Measurements from ENCODE around the gene MYOM3.

The MYOM3 gene

DNA sequence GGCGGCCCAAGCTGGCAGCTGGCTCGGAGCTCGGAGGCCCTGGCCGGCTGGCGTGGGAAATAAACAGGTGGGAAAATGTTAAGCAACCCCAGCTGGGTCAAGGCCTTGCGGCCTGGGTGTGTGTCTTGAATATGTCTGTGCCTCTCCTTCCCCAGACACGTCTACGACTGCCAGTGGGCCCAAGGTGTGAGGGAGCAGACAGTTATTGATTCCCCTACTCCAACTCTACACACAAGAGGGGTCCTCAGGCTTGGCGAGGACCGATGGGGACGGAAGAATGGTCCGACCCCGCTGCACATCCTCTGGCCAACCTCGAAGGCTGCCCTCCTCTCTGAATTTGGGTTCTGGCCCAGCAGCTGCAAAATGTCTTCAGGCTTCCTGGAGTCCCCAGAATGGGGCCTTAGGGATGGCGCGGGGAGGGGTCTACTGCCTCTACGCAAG, 28.8 kb upstream of the MYOM3 start:
- H3K9me2 ChIP-seq (replicated peaks; ENCODE audit: control insufficient read depth, low read length), result no peaks in the 10 kb centered on the region

DNA sequence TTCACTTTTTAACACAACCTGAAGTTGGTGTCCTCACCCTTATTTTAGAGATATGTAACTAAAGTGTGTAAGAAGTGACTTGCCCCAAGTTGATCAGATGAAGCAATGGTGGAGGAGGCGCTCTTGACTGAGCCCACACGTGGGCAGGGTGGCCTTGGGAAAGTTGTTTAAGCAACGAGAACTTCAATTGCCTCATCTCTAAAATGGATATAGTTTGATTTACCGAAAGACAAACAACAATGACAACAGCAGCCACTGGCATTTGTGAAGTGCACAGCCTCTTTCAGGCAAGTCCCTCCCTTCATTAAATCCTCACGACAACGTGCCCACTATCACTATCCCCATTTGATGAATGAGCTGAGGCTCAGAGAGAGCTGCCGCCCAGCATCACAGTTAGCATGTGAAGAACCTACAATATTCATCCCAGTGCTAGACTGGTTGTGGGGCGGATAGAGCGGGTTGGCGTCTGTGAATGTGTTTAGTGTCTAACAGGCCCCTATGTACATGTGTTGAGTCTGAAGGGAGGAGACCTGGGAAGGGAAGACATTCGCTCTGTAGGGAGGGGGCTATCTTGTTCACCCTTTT, 28.0 kb upstream of the MYOM3 start:
- Histone ChIP-seq H3K9me3 (ENCODE audit: control insufficient read depth, insufficient read depth, low read length) (no peaks in the 10 kb centered on the region), H3K4me1 (ENCODE audit: control insufficient read depth, low read length) (0 out of 2 replicates have a peak, but pooled peaks cover 8% of the 10 kb centered on the region), H3F3A (ENCODE audit: control insufficient read depth, insufficient read depth) (no peaks in the 10 kb centered on the region), H3K79me2 (ENCODE audit: control insufficient read depth, low read length) (no peaks in the 10 kb centered on the region), H3K4me3 (ENCODE audit: low read length) (no peak overlapping the region), H3K4me2 (ENCODE audit: low read length) (no peak overlapping the region), H4K20me1 (ENCODE audit: control insufficient read depth, insufficient read depth, low read depth, low read length) (no peaks in the 10 kb centered on the region), H3K9me2 (replicated peaks; ENCODE audit: control insufficient read depth, low read length) (no peaks in the 10 kb centered on the region), H3K27me3 (ENCODE audit: control insufficient read depth, low read length) (peaks cover 3% of the 10 kb centered on the region; the same call in 1 of the 2 replicates), H3K36me3 (ENCODE audit: control insufficient read depth, low read length) (no peaks in the 10 kb centered on the region), H3K27ac (ENCODE audit: low read depth, low read length) (no peak overlapping the region)
- no peak for TF ChIP-seq EZH2phosphoT487 (IDR thresholded peaks at IDR 0.05; ENCODE audit: borderline replicate concordance, low read length)
- TF ChIP-seq, protein P1, sequence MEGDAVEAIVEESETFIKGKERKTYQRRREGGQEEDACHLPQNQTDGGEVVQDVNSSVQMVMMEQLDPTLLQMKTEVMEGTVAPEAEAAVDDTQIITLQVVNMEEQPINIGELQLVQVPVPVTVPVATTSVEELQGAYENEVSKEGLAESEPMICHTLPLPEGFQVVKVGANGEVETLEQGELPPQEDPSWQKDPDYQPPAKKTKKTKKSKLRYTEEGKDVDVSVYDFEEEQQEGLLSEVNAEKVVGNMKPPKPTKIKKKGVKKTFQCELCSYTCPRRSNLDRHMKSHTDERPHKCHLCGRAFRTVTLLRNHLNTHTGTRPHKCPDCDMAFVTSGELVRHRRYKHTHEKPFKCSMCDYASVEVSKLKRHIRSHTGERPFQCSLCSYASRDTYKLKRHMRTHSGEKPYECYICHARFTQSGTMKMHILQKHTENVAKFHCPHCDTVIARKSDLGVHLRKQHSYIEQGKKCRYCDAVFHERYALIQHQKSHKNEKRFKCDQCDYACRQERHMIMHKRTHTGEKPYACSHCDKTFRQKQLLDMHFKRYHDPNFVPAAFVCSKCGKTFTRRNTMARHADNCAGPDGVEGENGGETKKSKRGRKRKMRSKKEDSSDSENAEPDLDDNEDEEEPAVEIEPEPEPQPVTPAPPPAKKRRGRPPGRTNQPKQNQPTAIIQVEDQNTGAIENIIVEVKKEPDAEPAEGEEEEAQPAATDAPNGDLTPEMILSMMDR (IDR thresholded peaks at IDR 0.05; ENCODE audit: low read depth, low read length, poor library complexity, severe bottlenecking), result no peak

More for the DNA sequence above, 28.8 kb upstream of the MYOM3 start:
- TF ChIP-seq, protein P1 (IDR thresholded peaks at IDR 0.05; ENCODE audit: low read depth, low read length, poor library complexity, severe bottlenecking), result no peak
- no peak for TF ChIP-seq EZH2phosphoT487 (IDR thresholded peaks at IDR 0.05; ENCODE audit: borderline replicate concordance, low read length)
- H3K4me3 ChIP-seq (ENCODE audit: low read length), result no peak overlapping the region
- H3K9me3 ChIP-seq (ENCODE audit: control insufficient read depth, insufficient read depth, low read length), result no peaks in the 10 kb centered on the region
- H3K79me2 ChIP-seq (ENCODE audit: control insufficient read depth, low read length), result no peaks in the 10 kb centered on the region
- 0 out of 2 replicates have a peak, but pooled peaks cover 8% of the 10 kb centered on the region for H3K4me1 ChIP-seq (ENCODE audit: control insufficient read depth, low read length)
- peaks cover 3% of the 10 kb centered on the region; the same call in 1 of the 2 replicates for H3K27me3 ChIP-seq (ENCODE audit: control insufficient read depth, low read length)
- no peak overlapping the region for H3K27ac ChIP-seq (ENCODE audit: low read depth, low read length)
- no peaks in the 10 kb centered on the region for H3K36me3 ChIP-seq (ENCODE audit: control insufficient read depth, low read length)
- no peaks in the 10 kb centered on the region for H3F3A ChIP-seq (ENCODE audit: control insufficient read depth, insufficient read depth)
- no peak overlapping the region for H3K4me2 ChIP-seq (ENCODE audit: low read length)
- H4K20me1 ChIP-seq (ENCODE audit: control insufficient read depth, insufficient read depth, low read depth, low read length), result no peaks in the 10 kb centered on the region

GRCh38 chr1:24139222-24139489, 27.2 kb upstream of the MYOM3 start:
- TF ChIP-seq, protein P1 (IDR thresholded peaks at IDR 0.05; ENCODE audit: low read depth, low read length, poor library complexity, severe bottlenecking), result no peak
- TF ChIP-seq EZH2phosphoT487 (IDR thresholded peaks at IDR 0.05; ENCODE audit: borderline replicate concordance, low read length), result no peak
- no peaks in the 10 kb centered on the region for H3F3A ChIP-seq (ENCODE audit: control insufficient read depth, insufficient read depth)
- H3K27ac ChIP-seq (ENCODE audit: low read depth, low read length), result no peak overlapping the region
- no peak overlapping the region for H3K4me2 ChIP-seq (ENCODE audit: low read length)
- no peaks in the 10 kb centered on the region for H3K9me3 ChIP-seq (ENCODE audit: control insufficient read depth, insufficient read depth, low read length)
- H3K9me2 ChIP-seq (replicated peaks; ENCODE audit: control insufficient read depth, low read length), result no peaks in the 10 kb centered on the region
- H3K27me3 ChIP-seq (ENCODE audit: control insufficient read depth, low read length), result no peaks in the 10 kb centered on the region; the same call in 1 of the 2 replicates
- no peaks in the 10 kb centered on the region for H3K79me2 ChIP-seq (ENCODE audit: control insufficient read depth, low read length)
- no peak overlapping the region for H3K4me3 ChIP-seq (ENCODE audit: low read length)
- no peaks in the 10 kb centered on the region for H3K36me3 ChIP-seq (ENCODE audit: control insufficient read depth, low read length)
- H4K20me1 ChIP-seq (ENCODE audit: control insufficient read depth, insufficient read depth, low read depth, low read length), result no peaks in the 10 kb centered on the region
- H3K4me1 ChIP-seq (ENCODE audit: control insufficient read depth, low read length), result 0 out of 2 replicates have a peak, but pooled peaks cover 2% of the 10 kb centered on the region

All from DOHH2 (cell line).